H1 (cell line): ENCODE data around the gene SARS2. TPM values are rescaled to one million over a fixed set of nuclear protein-coding genes. Genes with fewer than 3 reads are reported as not detected.

Source experiments
- CTCF ChIA-PET: fragments of 300-600 bp; sonication (Branson Sonifier 250); formaldehyde crosslinking; loops from one replicate; lab custom pipeline; 2021; ENCODE audit not compliant: partially characterized antibody; lab: Charles Lee
- POLR2A ChIA-PET: fragments of 300-600 bp; sonication (Branson Sonifier 250); formaldehyde crosslinking; loops from one replicate; lab custom pipeline; 2021; ENCODE audit warnings: inconsistent platforms; ENCODE audit not compliant: partially characterized antibody; lab: Charles Lee
- DNase-seq, 2 experiments: peaks; one replicate each; pipeline versions ENCODE4 v3.0.0 to v3.0.0-alpha.2; 2010 to 2022; ENCODE audit warnings: low spot score in 2 of 2, low read depth in 1 of 2, mixed read lengths in 1 of 2
- FAIRE-seq: peaks from 2 replicates; lab custom pipeline; 2011; peaks lifted over from hg19 to GRCh38; lab: Jason Lieb, UNC
- H2AFZ ChIP-seq: 2 replicates; pipeline ENCODE4 v1.8.1; 2012; ENCODE audit warnings: low read length, inconsistent platforms
- H2AK5ac ChIP-seq: 2 replicates; pipeline ENCODE4 v1.6.1; 2013; ENCODE audit warnings: low read depth, low read length
- H2BK120ac ChIP-seq: replicated peaks from 2 replicates; pipeline ENCODE3; 2013; ENCODE audit warnings: low read depth, low read length, inconsistent platforms
- H2BK12ac ChIP-seq: 2 replicates; pipeline ENCODE4 v1.6.1; 2013; ENCODE audit warnings: low read depth, low read length
- H2BK15ac ChIP-seq: 2 replicates; pipeline ENCODE4 v1.6.1; 2013; ENCODE audit warnings: low read length
- H2BK20ac ChIP-seq: 2 replicates; pipeline ENCODE4 v1.6.1; 2013; ENCODE audit warnings: low read length
- H2BK5ac ChIP-seq: 2 replicates; pipeline ENCODE4 v1.6.1; 2013; ENCODE audit warnings: low read depth, low read length
- H3K14ac ChIP-seq: 2 replicates; pipeline ENCODE4 v1.6.1; 2013; ENCODE audit warnings: inconsistent platforms; ENCODE audit not compliant: insufficient read length
- H3K18ac ChIP-seq: 2 replicates; pipeline ENCODE4 v1.6.1; 2013; ENCODE audit warnings: low read length; ENCODE audit errors: extremely low read depth
- H3K23ac ChIP-seq: 2 replicates; pipeline ENCODE4 v1.6.1; 2013; ENCODE audit warnings: inconsistent platforms; ENCODE audit not compliant: insufficient read length
- H3K23me2 ChIP-seq: 2 replicates; pipeline ENCODE4 v1.6.1; 2013; ENCODE audit warnings: low read depth, low read length
- H3K27ac ChIP-seq: 2 replicates; pipeline ENCODE4 v1.6.1; 2011; ENCODE audit warnings: low read depth, low read length, inconsistent platforms
- H3K27me3 ChIP-seq, 4 experiments: replicated peaks in 1 of 4; 1 replicate in 1 of 4; 2 replicates in 3 of 4; pipeline versions ENCODE4 v1.6.1 to v1.8.1; 2011 to 2013; ENCODE audit warnings: low read length in 3 of 4, mild to moderate bottlenecking in 3 of 4, inconsistent platforms in 2 of 4, mixed read lengths in 2 of 4, moderate library complexity in 1 of 4; ENCODE audit not compliant: control insufficient read depth in 3 of 4, insufficient read depth in 3 of 4; ENCODE audit errors: extremely low read depth in 1 of 4
- H3K36me3 ChIP-seq, 4 experiments: 2 replicates each; pipeline versions ENCODE4 v1.6.1 to v1.8.1; 2011 to 2013; ENCODE audit warnings: mild to moderate bottlenecking in 4 of 4, low read length in 3 of 4, moderate library complexity in 2 of 4, control low read depth in 1 of 4, inconsistent platforms in 1 of 4; ENCODE audit not compliant: insufficient read depth in 4 of 4, control insufficient read depth in 2 of 4
- H3K4ac ChIP-seq: replicated peaks from 2 replicates; pipeline ENCODE3; 2013; ENCODE audit warnings: low read length, low read depth, mixed read lengths, inconsistent platforms; ENCODE audit not compliant: insufficient read length
- H3K4me1 ChIP-seq, 4 experiments: replicated peaks in 1 of 4; 1 replicate in 1 of 4; 2 replicates in 3 of 4; pipeline versions ENCODE4 v1.6.1 to v1.8.1; 2011 to 2013; ENCODE audit warnings: low read length in 3 of 4, inconsistent platforms in 2 of 4, mixed read lengths in 1 of 4; ENCODE audit not compliant: insufficient read depth in 4 of 4, control insufficient read depth in 3 of 4
- H3K4me2 ChIP-seq, 2 experiments: 2 replicates each; pipeline versions ENCODE4 v1.6.1 to v1.8.1; 2011 to 2013; ENCODE audit warnings: low read depth in 2 of 2, low read length in 2 of 2, control low read depth in 1 of 2, inconsistent platforms in 1 of 2, mild to moderate bottlenecking in 1 of 2; ENCODE audit not compliant: insufficient read depth in 1 of 2
- H3K4me3 ChIP-seq, 4 experiments: fragments of 200-600, 300-600 bp in 1 of 4; sonication (generic), shearing (Covaris generic), sonication (Bioruptor Twin) in 1 of 4; 2 replicates each; pipeline versions ENCODE4 v1.5.1 to v1.8.1; 2011 to 2016; ENCODE audit warnings: low read length in 4 of 4, low read depth in 3 of 4, control low read depth in 2 of 4, inconsistent platforms in 2 of 4, mild to moderate bottlenecking in 2 of 4, mixed read lengths in 1 of 4, moderate library complexity in 1 of 4; ENCODE audit not compliant: insufficient read depth in 2 of 4; ENCODE audit errors: extremely low read depth in 1 of 4
- H3K56ac ChIP-seq: replicated peaks from 2 replicates; pipeline ENCODE3; 2013; ENCODE audit warnings: low read depth, mild to moderate bottlenecking, mixed read lengths, low read length, inconsistent platforms; ENCODE audit not compliant: insufficient read length
- H3K79me1 ChIP-seq: 2 replicates; pipeline ENCODE4 v1.6.1; 2013; ENCODE audit warnings: low read depth, low read length, control low read depth
- H3K79me2 ChIP-seq, 2 experiments: 2 replicates each; pipeline versions ENCODE4 v1.6.1 to v1.8.1; 2012 to 2013; ENCODE audit warnings: low read length in 2 of 2, mild to moderate bottlenecking in 2 of 2, inconsistent platforms in 1 of 2; ENCODE audit not compliant: insufficient read depth in 2 of 2, control insufficient read depth in 1 of 2
- H3K9ac ChIP-seq, 4 experiments: replicated peaks in 1 of 4; 1 replicate in 1 of 4; 2 replicates in 3 of 4; pipeline versions ENCODE4 v1.6.1 to v1.8.1; 2011 to 2013; ENCODE audit warnings: low read depth in 3 of 4, low read length in 3 of 4, control low read depth in 2 of 4, mild to moderate bottlenecking in 2 of 4, moderate library complexity in 2 of 4, inconsistent platforms in 1 of 4; ENCODE audit errors: extremely low read depth in 1 of 4
- H3K9me3 ChIP-seq, 2 experiments: 2 replicates each; pipeline versions ENCODE4 v1.6.1 to v1.8.1; 2012 to 2013; ENCODE audit warnings: mild to moderate bottlenecking in 2 of 2, moderate library complexity in 2 of 2, control low read depth in 1 of 2, inconsistent platforms in 1 of 2, low read depth in 1 of 2, low read length in 1 of 2, mixed read lengths in 1 of 2; ENCODE audit not compliant: insufficient read depth in 2 of 2
- H4K20me1 ChIP-seq, 2 experiments: replicated peaks in 1 of 2; 2 replicates each; pipeline versions ENCODE3 to v1.8.1; 2011 to 2013; ENCODE audit warnings: inconsistent platforms in 2 of 2, low read length in 2 of 2, mild to moderate bottlenecking in 1 of 2; ENCODE audit not compliant: insufficient read depth in 2 of 2, control insufficient read depth in 1 of 2
- H4K5ac ChIP-seq: 2 replicates; pipeline ENCODE4 v1.6.1; 2013; ENCODE audit warnings: low read length, low read depth, mixed read lengths, inconsistent platforms; ENCODE audit not compliant: insufficient read length
- H4K8ac ChIP-seq: 2 replicates; pipeline ENCODE4 v1.8.0; 2013; ENCODE audit warnings: mild to moderate bottlenecking, moderate library complexity, low read length, inconsistent platforms; ENCODE audit not compliant: insufficient read depth; ENCODE audit errors: extremely low read depth
- H4K91ac ChIP-seq: replicated peaks from 2 replicates; pipeline ENCODE3; 2013; ENCODE audit warnings: low read length, mixed read lengths, inconsistent platforms; ENCODE audit not compliant: insufficient read length
- ATF3 ChIP-seq: IDR thresholded peaks from 2 replicates; pipeline ENCODE4 v1.6.1; 2011; ENCODE audit warnings: low read depth, mild to moderate bottlenecking, low read length; ENCODE audit not compliant: insufficient read depth
- CEBPB ChIP-seq: IDR thresholded peaks from 2 replicates; pipeline ENCODE4 v1.6.1; 2012; ENCODE audit warnings: low read depth, low read length
- E2F6 ChIP-seq: IDR thresholded peaks from 2 replicates; pipeline ENCODE4 v1.6.1; 2012; ENCODE audit warnings: inconsistent platforms
- EGR1 ChIP-seq: IDR thresholded peaks from 2 replicates; pipeline ENCODE4 v1.6.1; 2011; ENCODE audit warnings: low read depth, low read length, borderline replicate concordance
- MAX ChIP-seq: IDR thresholded peaks from 2 replicates; pipeline ENCODE4 v1.6.1; 2012; ENCODE audit warnings: inconsistent platforms
- POLR2A ChIP-seq, 2 experiments: IDR thresholded peaks; 1 replicate in 1 of 2; 2 replicates in 1 of 2; pipeline ENCODE4 v1.6.1; 2011; ENCODE audit warnings: low read depth in 2 of 2, low read length in 2 of 2, mild to moderate bottlenecking in 2 of 2; ENCODE audit errors: control extremely low read depth in 1 of 2
- POLR2AphosphoS5 ChIP-seq: IDR thresholded peaks from 2 replicates; pipeline ENCODE4 v1.6.1; 2011; ENCODE audit warnings: low read depth, low read length
- RAD21 ChIP-seq, 2 experiments: IDR thresholded peaks in 1 of 2; conservative IDR thresholded peaks in 1 of 2; 2 replicates each; pipeline ENCODE4 v1.6.1; 2011; ENCODE audit warnings: low read depth in 2 of 2, low read length in 2 of 2, improper control_type of control experiment in 1 of 2, inconsistent platforms in 1 of 2, mild to moderate bottlenecking in 1 of 2, moderate library complexity in 1 of 2
- SIRT6 ChIP-seq: IDR thresholded peaks from one replicate; pipeline ENCODE4 v1.7.1; 2012; ENCODE audit warnings: low read length, inconsistent platforms
- TAF1 ChIP-seq: IDR thresholded peaks from 2 replicates; pipeline ENCODE4 v1.6.1; 2011; ENCODE audit warnings: mild to moderate bottlenecking, low read depth, low read length
- WGBS, 2 experiments: shearing (Covaris generic) in 1 of 2; methylation state at CpG; one replicate each; pipeline versions ENCODE4 v1.1.6 to v1.1.7; 2013 to 2015; ENCODE audit warnings: low lambda C conversion rate in 2 of 2, mixed read lengths in 2 of 2, inconsistent platforms in 1 of 2, low coverage in 1 of 2, missing lambda C conversion rate in 1 of 2; ENCODE audit not compliant: insufficient replicate concordance in 2 of 2, insufficient coverage in 1 of 2, insufficient read length in 1 of 2; ENCODE audit errors: extremely low coverage in 1 of 2, missing lambda C conversion rate in 1 of 2; 5-methylcytosine and 5-hydroxymethylcytosine counted together
- polyA plus RNA-seq, 7 experiments: library from polyadenylated mRNA; depleted of rRNA in 3 of 7; stranded (reverse) in 5 of 7; unstranded in 2 of 7; fragments of >200 nt in 5 of 7; fragments of 200-250 nt in 2 of 7; gene quantifications; 1 replicate in 5 of 7; 2 replicates in 1 of 7; 4 replicates in 1 of 7; pipeline versions ENCODE4 v1.2.1 to v1.2.3, GENCODE V29; 2011 to 2013; ENCODE audit warnings: missing spikeins in 2 of 7, mixed read lengths in 2 of 7
- total RNA-seq: library from RNA; stranded (reverse); fragmentation: NEBNext Ultra II Directional; extraction: Animal tissue kit (Norgen Biotek cat#: 25700); gene quantifications from 2 replicates; pipeline ENCODE4 v1.2.1, GENCODE V29; 2021

SARS2 gene
- total and polyA plus RNA-seq, 2 of the 8 experiments (the other 6 are each of a cell fraction or from before 2014, with no cell fraction given) = 68.0 to 102 TPM

GRCh38 chr19:38975214-38975860 is 44.8 kb upstream of the SARS2 start, which contains the start of gene FBXO17:
TSS of gene FBXO17 (minus strand) at chr19:38975742. CDS start at chr19:38950319, 25,423 bp downstream.
- peak within 1 kb of the TSS; percentile 94 for H3K18ac ChIP-seq
- peak within 1 kb of the TSS; percentile 67; the same call in 1 of the 2 replicates for H2AFZ ChIP-seq
- peak within 1 kb of the TSS; percentile 49 to 62 (median 58) for H3K9ac ChIP-seq
- H2BK12ac ChIP-seq = peak within 1 kb of the TSS; percentile 98
- peaks cover 0 to 4% of the 10 kb centered on the region in 2 experiments; a peak in 1 of 4 replicates for H3K79me2 ChIP-seq
- H3K14ac ChIP-seq = no peak within 1 kb of the TSS
- peaks cover 6% of the 10 kb centered on the region; the same call in 1 of the 2 replicates for H3K23me2 ChIP-seq
- H3K79me1 ChIP-seq = no peaks in the 10 kb centered on the region
- H2BK15ac ChIP-seq = peak within 1 kb of the TSS; percentile 61; the same call in 1 of the 2 replicates
- H3K23ac ChIP-seq = no peak within 1 kb of the TSS
- ChIA-PET POLR2A (interaction anchor here (0.7 to 2.1 kb wide), 8 partner anchors 10 to 150 kb away, joined by 3 to 11 read pairs (median 4); partner anchors contain the start of genes FBXO27, NFKBIB and PAK4), CTCF (interaction anchor here (1.0 to 4.1 kb wide), 14 partner anchors 14 to 88 kb away, joined by 3 to 32 read pairs (median 8); no protein-coding TSS in a partner anchor)
- peak within 1 kb of the TSS; percentile 80 to 88 for H3K4me2 ChIP-seq
- 0 out of 7 replicates have a peak, but pooled peaks cover 0 to 3% (median 0%) of the 10 kb centered on the region in 4 experiments for H3K27me3 ChIP-seq
- no peak within 1 kb of the TSS for H2AK5ac ChIP-seq
- peak within 1 kb of the TSS; percentile 90 for H2BK5ac ChIP-seq
- no peak within 1 kb of the TSS for H3K4ac ChIP-seq
- peak within 1 kb of the TSS; percentile 54 for H4K8ac ChIP-seq
- no peak within 1 kb of the TSS for H2BK20ac ChIP-seq
- H3K36me3 ChIP-seq = peaks cover 0 to 3% (median 0%) of the 10 kb centered on the region in 4 experiments; a peak in 2 of 8 replicates
- H3K4me1 ChIP-seq = peaks cover 0 to 7% (median 3%) of the 10 kb centered on the region in 4 experiments; a peak in 3 of 7 replicates
- peak within 1 kb of the TSS; percentile 48 to 82 (median 74) for H3K4me3 ChIP-seq
- H3K9me3 ChIP-seq = no peaks in the 10 kb centered on the region
- peak within 1 kb of the TSS; percentile 10 for H3K56ac ChIP-seq
- H4K91ac ChIP-seq = peak within 1 kb of the TSS; percentile 5
- DNase-seq = peak in 1 of 2 experiments; percentile 84
- H2BK120ac ChIP-seq = no peak within 1 kb of the TSS
- no peak for FAIRE-seq
- H3K27ac ChIP-seq = peak within 1 kb of the TSS; percentile 12; the same call in 1 of the 2 replicates
- WGBS, 2 experiments = 2% methylated on average over 41 of the region's 63 CpGs; no CpG with 5 or more reads in 1 of the 2 experiments
- peak within 1 kb of the TSS; percentile 85 for H4K5ac ChIP-seq
- no peaks in the 10 kb centered on the region for H4K20me1 ChIP-seq
- TF ChIP-seq POLR2A (IDR thresholded peaks at IDR 0.05; ENCODE audit: control extremely low read depth in 1 of 2, low read depth in 2 of 2, low read length in 2 of 2) (no peak; a peak in 1 of 3 replicates), RAD21 (IDR thresholded peaks at IDR 0.05 in 1 of 2, conservative IDR thresholded peaks at IDR 0.05 in 1 of 2; ENCODE audit: low read depth in 2 of 2, low read length in 2 of 2) (no peak), CEBPB (no peak), E2F6 (peak; percentile 84), ATF3 (no peak), TAF1 (peak; percentile 19; the same call in 1 of the 2 replicates), SIRT6 (no peak), POLR2AphosphoS5 (no peak), EGR1 (peak; percentile 38; the same call in 1 of the 2 replicates), MAX (peak; percentile 97)
